Activated CD8-positive, alpha-beta T cell treated with anti-CD3 and anti-CD28 coated beads for 36 hours (primary cell): ENCODE results near the gene PTPMT1. TPM values are rescaled to one million over a fixed set of nuclear protein-coding genes. Genes with fewer than 3 reads are reported as not detected.

Experiments used
- ATAC-seq: fragments of 200-7000 bp; cut with Tn5 transposase; one replicate; pipeline ENCODE4 v1.10.0; 2021; ENCODE audit warnings: mild to moderate bottlenecking, moderate library complexity
- CTCF ChIA-PET: fragments of 350-600 bp; sonication (Branson Sonifier 250); formaldehyde crosslinking; loops from one replicate; lab custom pipeline; 2021; ENCODE audit warnings: antibody characterized with exemption; lab: Charles Lee
- POLR2A ChIA-PET: fragments of 350-600 bp; sonication (Branson Sonifier 250); formaldehyde crosslinking; loops from one replicate; lab custom pipeline; 2021; ENCODE audit warnings: antibody characterized with exemption; lab: Charles Lee
- DNase-seq: peaks from one replicate; pipeline ENCODE4 v3.0.0-alpha.2; 2020
- H3K27ac Mint-ChIP-seq: one replicate; pipeline ENCODE4 v1.8.0; 2021; ENCODE audit warnings: mild to moderate bottlenecking, mixed read lengths
- H3K27me3 Mint-ChIP-seq: one replicate; pipeline ENCODE4 v1.8.0; 2021; ENCODE audit warnings: mixed read lengths
- H3K36me3 Mint-ChIP-seq: one replicate; pipeline ENCODE4 v1.8.0; 2021; ENCODE audit warnings: low read depth, mixed read lengths
- H3K4me1 Mint-ChIP-seq: one replicate; pipeline ENCODE4 v1.8.0; 2021; ENCODE audit warnings: low read depth, mixed read lengths
- H3K4me3 Mint-ChIP-seq: one replicate; pipeline ENCODE4 v1.8.0; 2021; ENCODE audit warnings: mild to moderate bottlenecking, moderate library complexity, mixed read lengths
- H3K9me3 Mint-ChIP-seq: one replicate; pipeline ENCODE4 v1.8.0; 2021; ENCODE audit warnings: mixed read lengths
- CTCF ChIP-seq: fragments of 200-600 bp; IDR thresholded peaks from one replicate; pipeline ENCODE4 v1.8.0; 2022; ENCODE audit warnings: antibody characterized with exemption, mild to moderate bottlenecking
- intact Hi-C: fragments of 100-400 bp; cut with micrococcal nuclease; formaldehyde crosslinking; loops from one replicate; pipeline ENCODE4 v1.10.0; 2022
- total RNA-seq, 2 experiments: library from RNA; stranded (reverse); gene quantifications; one replicate each; pipeline ENCODE4 v1.2.3, GENCODE V29; 2021

PTPMT1 gene
- total RNA-seq, 2 experiments from 2014 or later, result 44.1 to 46.7 TPM

GRCh38 chr11:47571357-47571729, 5.9 kb downstream of the PTPMT1 start:
- peaks cover 20% of the 10 kb centered on the region for H3K4me1 Mint-ChIP-seq
- no peak overlapping the region for H3K4me3 Mint-ChIP-seq
- POLR2A ChIA-PET, result interaction anchor here (0.9 kb wide), 1 partner anchor 10 kb away, joined by 4 read pairs; no protein-coding TSS in a partner anchor
- CTCF ChIA-PET, result interaction anchor here (1.6 kb wide), 1 partner anchor 19 kb away, joined by 3 read pairs; no protein-coding TSS in a partner anchor
- DNase-seq (no peak), ATAC-seq (no peak)
- H3K27me3 Mint-ChIP-seq, result no peaks in the 10 kb centered on the region
- intact Hi-C loops, result no loop called here
- H3K27ac Mint-ChIP-seq, result peak overlapping the region; percentile 56
- peaks cover 37% of the 10 kb centered on the region for H3K36me3 Mint-ChIP-seq
- TF ChIP-seq CTCF, result no peak
- no peaks in the 10 kb centered on the region for H3K9me3 Mint-ChIP-seq

- intact Hi-C loops, result no loop called here
- ChIA-PET CTCF (interaction anchor here (0.9 to 1.6 kb wide), 2 partner anchors 20 to 55 kb away, joined by 3 read pairs; no protein-coding TSS in a partner anchor), POLR2A (no interaction called here)
- ATAC-seq (no peak), DNase-seq (no peak)
- Mint-ChIP-seq H3K27me3 (no peaks in the 10 kb centered on the region), H3K4me1 (peaks cover 16% of the 10 kb centered on the region), H3K36me3 (peaks cover 41% of the 10 kb centered on the region), H3K4me3 (no peak overlapping the region), H3K27ac (no peak overlapping the region), H3K9me3 (no peaks in the 10 kb centered on the region)
- TF ChIP-seq CTCF, result no peak
These were observed 6.5 kb downstream of the PTPMT1 start for GRCh38 chr11:47571895-47572294.

GRCh38 chr11:47572715-47573255, 7.4 kb downstream of the PTPMT1 start:
- POLR2A ChIA-PET, result no interaction called here
- no peaks in the 10 kb centered on the region for H3K9me3 Mint-ChIP-seq
- ATAC-seq (no peak), DNase-seq (no peak)
- H3K4me1 Mint-ChIP-seq, result peaks cover 22% of the 10 kb centered on the region
- no peak overlapping the region for H3K4me3 Mint-ChIP-seq
- TF ChIP-seq CTCF, result no peak
- H3K27me3 Mint-ChIP-seq, result no peaks in the 10 kb centered on the region
- intact Hi-C loops, result no loop called here
- peaks cover 45% of the 10 kb centered on the region for H3K36me3 Mint-ChIP-seq
- no peak overlapping the region for H3K27ac Mint-ChIP-seq
- CTCF ChIA-PET, result interaction anchor here (0.9 to 1.7 kb wide), 3 partner anchors 8 to 56 kb away, joined by 3 to 7 read pairs (median 3); partner anchors contain the start of gene PTPMT1

- CTCF ChIA-PET, result interaction anchor here (1.3 to 1.7 kb wide), 2 partner anchors 8 to 20 kb away, joined by 4 to 7 read pairs; partner anchors contain the start of genes CELF1 and PTPMT1
- ATAC-seq (no peak), DNase-seq (no peak)
- H3K27me3 Mint-ChIP-seq, result no peaks in the 10 kb centered on the region
- H3K36me3 Mint-ChIP-seq, result peaks cover 44% of the 10 kb centered on the region
- intact Hi-C loops, result no loop called here
- no peak overlapping the region for H3K4me3 Mint-ChIP-seq
- H3K4me1 Mint-ChIP-seq, result peaks cover 23% of the 10 kb centered on the region
- no peaks in the 10 kb centered on the region for H3K9me3 Mint-ChIP-seq
- POLR2A ChIA-PET, result interaction anchor here (0.8 to 1.3 kb wide), 3 partner anchors 9 to 22 kb away, joined by 3 read pairs; no protein-coding TSS in a partner anchor
- no peak for TF ChIP-seq CTCF
- no peak overlapping the region for H3K27ac Mint-ChIP-seq
These were observed 7.9 kb downstream of the PTPMT1 start for GRCh38 chr11:47573321-47573720.

- Mint-ChIP-seq H3K36me3 (peaks cover 56% of the 10 kb centered on the region), H3K4me3 (peak overlapping the region; percentile 92), H3K27ac (peak overlapping the region; percentile 98), H3K27me3 (no peaks in the 10 kb centered on the region), H3K9me3 (no peaks in the 10 kb centered on the region), H3K4me1 (peaks cover 36% of the 10 kb centered on the region)
- TF ChIP-seq CTCF, result no peak
- no peak for ATAC-seq
- ChIA-PET CTCF (interaction anchor here (1.8 kb wide), 1 partner anchor 24 kb away, joined by 5 read pairs; no protein-coding TSS in a partner anchor), POLR2A (interaction anchor here (0.9 to 4.3 kb wide), 6 partner anchors 9 to 269 kb away, joined by 3 to 48 read pairs (median 5); partner anchors contain the start of genes CELF1, FNBP4, PSMC3 and PTPMT1)
- intact Hi-C loops, result no loop called here
- no peak for DNase-seq
These were observed 12.2 kb downstream of the PTPMT1 start for GRCh38 chr11:47577460-47578041.
